ENCODE results near the gene SLC38A11. TPM values are rescaled to one million over a fixed set of nuclear protein-coding genes. Genes with fewer than 3 reads are reported as not detected.
"Not testable (repeated sequence)": the region's sequence is repeated elsewhere in the genome, so short reads cannot be mapped to it uniquely, and the experiment has no call there.

The SLC38A11 gene
- polyA plus RNA-seq, 4 donors, result 5.7 to 15.7 (median 13.1) TPM

GRCh38 chr2:164887434-164888144 lies 67.7 kb downstream of the SLC38A11 start:
- DNase-seq (ENCODE audit: low read depth in 4 of 4, low spot score in 3 of 4), result no peak

- DNase-seq (ENCODE audit: low read depth in 4 of 4, low spot score in 3 of 4), result no peak
These were observed 73.0 kb downstream of the SLC38A11 start for GRCh38 chr2:164882276-164882675.

GRCh38 chr2:164881524-164881923 lies 73.8 kb downstream of the SLC38A11 start:
- DNase-seq (ENCODE audit: low read depth in 4 of 4, low spot score in 3 of 4), result no peak

GRCh38 chr2:164879901-164880535 lies 75.3 kb downstream of the SLC38A11 start:
- DNase-seq (ENCODE audit: low read depth in 4 of 4, low spot score in 3 of 4), result no peak

GRCh38 chr2:164877927-164878326 lies 77.4 kb downstream of the SLC38A11 start:
- no peak for DNase-seq (ENCODE audit: low read depth in 4 of 4, low spot score in 3 of 4)

GRCh38 chr2:164877169-164877568 lies 78.2 kb downstream of the SLC38A11 start:
- no peak for DNase-seq (ENCODE audit: low read depth in 4 of 4, low spot score in 3 of 4)

GRCh38 chr2:164875334-164876205 lies 79.8 kb downstream of the SLC38A11 start:
- no peak for DNase-seq (ENCODE audit: low read depth in 4 of 4, low spot score in 3 of 4)

- no peak for DNase-seq (ENCODE audit: low read depth in 4 of 4, low spot score in 3 of 4)
These were observed 82.0 kb downstream of the SLC38A11 start for GRCh38 chr2:164873210-164873908.

- no peak for DNase-seq (ENCODE audit: low read depth in 4 of 4, low spot score in 3 of 4)
These were observed 83.9 kb downstream of the SLC38A11 start for GRCh38 chr2:164871404-164871803.

GRCh38 chr2:164869420-164869772 lies 85.9 kb downstream of the SLC38A11 start:
- DNase-seq (ENCODE audit: low read depth in 4 of 4, low spot score in 3 of 4), result no peak

GRCh38 chr2:164868563-164869419 lies 86.5 kb downstream of the SLC38A11 start:
- DNase-seq (ENCODE audit: low read depth in 4 of 4, low spot score in 3 of 4), result no peak

GRCh38 chr2:164867779-164868397 lies 87.4 kb downstream of the SLC38A11 start:
- DNase-seq (ENCODE audit: low read depth in 4 of 4, low spot score in 3 of 4), result no peak

- DNase-seq (ENCODE audit: low read depth in 4 of 4, low spot score in 3 of 4), result not testable (repeated sequence)
These were observed 88.9 kb downstream of the SLC38A11 start for GRCh38 chr2:164866381-164866780.

GRCh38 chr2:164860694-164861042 lies 94.7 kb downstream of the SLC38A11 start:
- no peak for DNase-seq (ENCODE audit: low read depth in 4 of 4, low spot score in 3 of 4)

GRCh38 chr2:164859906-164860693 lies 95.2 kb downstream of the SLC38A11 start:
- DNase-seq (ENCODE audit: low read depth in 4 of 4, low spot score in 3 of 4), result not testable (repeated sequence)

GRCh38 chr2:164859251-164859818 lies 96.0 kb downstream of the SLC38A11 start:
- no peak for DNase-seq (ENCODE audit: low read depth in 4 of 4, low spot score in 3 of 4)

- DNase-seq (ENCODE audit: low read depth in 4 of 4, low spot score in 3 of 4), result no peak
These were observed 103.2 kb downstream of the SLC38A11 start for GRCh38 chr2:164852086-164852485.

- DNase-seq (ENCODE audit: low read depth in 4 of 4, low spot score in 3 of 4), result no peak
These were observed 105.1 kb downstream of the SLC38A11 start for GRCh38 chr2:164850235-164850634.

Data from right renal pelvis (tissue), 4 donors.